Fibroblast of gingiva (primary cell): ENCODE results near the gene KRTAP10-11.
"Not testable (repeated sequence)": the region's sequence is repeated elsewhere in the genome, so short reads cannot be mapped to it uniquely, and the experiment has no call there.

Source experiments
- DNase-seq: peaks from one replicate; pipeline ENCODE4 v3.0.0-alpha.2; 2011; ENCODE audit warnings: low read depth

The KRTAP10-11 gene

GRCh38 chr21:44639331-44639655, 6.9 kb upstream of the KRTAP10-11 start:
- no peak for DNase-seq

- no peak for DNase-seq
Observed at GRCh38 chr21:44640761-44641160, 5.5 kb upstream of the KRTAP10-11 start.

GRCh38 chr21:44643741-44644310, 2.4 kb upstream of the KRTAP10-11 start:
- no peak for DNase-seq

GRCh38 chr21:44644878-44645277, 1.3 kb upstream of the KRTAP10-11 start:
- DNase-seq, result no peak

GRCh38 chr21:44647222-44647552, 973 bp downstream of the KRTAP10-11 start:
- DNase-seq, result no peak

GRCh38 chr21:44648557-44649311, 2.5 kb downstream of the KRTAP10-11 start:
- no peak for DNase-seq

GRCh38 chr21:44649521-44650100, 3.4 kb downstream of the KRTAP10-11 start:
- no peak for DNase-seq

- no peak for DNase-seq
Observed at GRCh38 chr21:44650265-44650972, 4.2 kb downstream of the KRTAP10-11 start.

- no peak for DNase-seq
Observed at GRCh38 chr21:44650973-44651675, 4.9 kb downstream of the KRTAP10-11 start.

- DNase-seq, result no peak
Observed at GRCh38 chr21:44653123-44653522, 6.9 kb downstream of the KRTAP10-11 start.

GRCh38 chr21:44653656-44654575, 7.7 kb downstream of the KRTAP10-11 start:
- DNase-seq, result no peak

GRCh38 chr21:44654576-44655175, 8.5 kb downstream of the KRTAP10-11 start, which contains the start of gene KRTAP12-4:
KRTAP12-4 (minus strand) TSS chr21:44654659; CDS start chr21:44654614, 45 bp downstream.
- no peak for DNase-seq

- no peak for DNase-seq
Observed at GRCh38 chr21:44656868-44657267, 10.7 kb downstream of the KRTAP10-11 start.

- DNase-seq, result no peak
Observed at GRCh38 chr21:44657635-44658540, 11.7 kb downstream of the KRTAP10-11 start, which contains the start of gene KRTAP12-3. KRTAP12-3 (plus strand) TSS chr21:44657932; CDS start chr21:44657980, 48 bp downstream.

- no peak for DNase-seq
Observed at GRCh38 chr21:44658541-44658910, 12.3 kb downstream of the KRTAP10-11 start.

GRCh38 chr21:44658913-44659595, 12.8 kb downstream of the KRTAP10-11 start:
- DNase-seq, result no peak

GRCh38 chr21:44661567-44661966, 15.4 kb downstream of the KRTAP10-11 start:
- not testable (repeated sequence) for DNase-seq

- DNase-seq, result no peak
Observed at GRCh38 chr21:44664691-44665090, 18.5 kb downstream of the KRTAP10-11 start.
